GM18861 (cell line): ENCODE data around the gene SASS6.
A peak's percentile ranks its signal among the peaks of the same experiment; 100 is the strongest.
"Not testable (repeated sequence)": the region's sequence is repeated elsewhere in the genome, so short reads cannot be mapped to it uniquely, and the experiment has no call there.

ENCODE experiments used
- ATAC-seq: cut with Tn5 transposase; IDR thresholded peaks from one replicate; pipeline ENCODE4 v1.9.1; 2021; ENCODE audit not compliant: unreplicated experiment

SASS6 gene

DNA sequence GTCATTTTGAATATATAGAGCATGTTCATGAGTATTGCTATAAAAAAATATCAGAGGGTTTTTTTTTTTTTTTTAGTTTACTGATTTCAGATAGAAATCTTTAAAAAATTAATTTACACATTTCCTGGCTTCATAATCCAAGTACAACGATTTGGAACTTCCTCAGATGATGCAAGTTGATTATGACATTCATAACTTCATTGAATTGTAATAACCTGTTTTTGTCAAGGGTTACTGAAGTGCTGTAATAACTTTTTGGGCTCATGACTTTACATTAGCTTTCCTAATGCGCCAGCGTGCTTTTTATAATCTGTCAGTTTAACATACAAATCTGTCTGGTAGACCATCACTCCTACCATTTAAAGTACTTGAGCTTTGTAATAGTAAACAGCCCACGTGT lies 81.3 kb downstream of the SASS6 start:
- ATAC-seq = no peak

- no peak for ATAC-seq
Measured at GRCh38 chr1:100050139-100050538, 82.6 kb downstream of the SASS6 start.

DNA sequence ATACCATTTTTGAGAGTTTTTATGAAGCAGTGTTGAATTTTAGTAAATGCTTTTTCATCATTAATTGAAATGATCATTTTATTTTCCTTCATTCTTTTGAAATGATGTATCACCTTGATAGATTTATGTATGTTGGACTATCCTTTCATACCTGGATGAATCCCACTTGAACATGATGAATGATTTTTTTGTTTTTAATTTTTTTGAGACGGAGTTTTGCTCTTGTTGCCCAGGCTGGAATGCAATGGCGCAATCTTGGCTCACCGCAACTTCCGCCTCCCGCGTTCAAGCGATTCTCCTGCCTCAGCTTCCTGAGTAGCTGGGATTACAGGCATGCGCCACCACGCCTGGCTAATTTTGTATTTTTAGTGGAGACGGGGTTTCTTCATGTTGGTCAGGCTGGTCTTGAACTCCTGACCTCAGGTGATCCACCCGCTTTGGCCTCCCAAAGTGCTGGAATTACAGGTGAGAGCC lies 85.5 kb downstream of the SASS6 start:
- not testable (repeated sequence) for ATAC-seq

GRCh38 chr1:100045206-100045605 lies 87.5 kb downstream of the SASS6 start:
- no peak for ATAC-seq

- ATAC-seq = no peak
Measured at GRCh38 chr1:100039591-100039990, 93.1 kb downstream of the SASS6 start.

GRCh38 chr1:100038660-100039287 lies 94.0 kb downstream of the SASS6 start:
- peak; percentile 29 for ATAC-seq

GRCh38 chr1:100037927-100038659 lies 94.6 kb downstream of the SASS6 start:
- peak; percentile 81 for ATAC-seq

DNA sequence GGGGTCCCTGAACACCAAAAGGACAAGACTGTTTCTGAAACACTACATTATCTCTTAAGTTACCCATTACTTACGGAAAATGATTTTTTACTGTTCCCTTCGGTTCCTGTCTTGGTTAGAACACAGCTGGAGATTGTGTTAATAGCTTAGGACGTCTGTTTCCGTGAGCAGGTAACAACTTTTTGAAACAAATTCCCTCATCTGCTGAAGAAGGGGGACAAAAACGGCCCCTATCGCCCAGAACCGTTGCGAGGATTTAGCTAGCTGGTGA lies 95.1 kb downstream of the SASS6 start:
- no peak for ATAC-seq

GRCh38 chr1:100036718-100037655 lies 95.7 kb downstream of the SASS6 start:
- no peak for ATAC-seq

DNA sequence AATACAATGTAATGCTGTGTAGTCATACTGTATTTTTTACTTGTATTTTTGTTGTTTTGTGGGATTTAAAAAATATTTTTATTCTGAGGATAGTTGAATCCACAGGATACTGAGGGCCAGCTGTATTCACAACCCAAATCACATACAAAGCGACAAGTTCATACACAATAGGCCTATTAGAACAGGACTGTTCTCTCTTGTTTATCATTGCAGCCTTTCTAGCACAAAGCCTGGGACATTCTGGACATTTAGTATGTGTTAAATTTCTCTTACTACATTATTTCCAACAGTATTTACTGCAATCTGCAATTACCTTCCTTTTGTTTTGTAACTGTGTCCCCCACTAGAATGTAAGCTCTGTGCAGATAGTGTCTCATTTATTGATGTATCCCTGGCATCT lies 97.5 kb downstream of the SASS6 start:
- no peak for ATAC-seq

DNA sequence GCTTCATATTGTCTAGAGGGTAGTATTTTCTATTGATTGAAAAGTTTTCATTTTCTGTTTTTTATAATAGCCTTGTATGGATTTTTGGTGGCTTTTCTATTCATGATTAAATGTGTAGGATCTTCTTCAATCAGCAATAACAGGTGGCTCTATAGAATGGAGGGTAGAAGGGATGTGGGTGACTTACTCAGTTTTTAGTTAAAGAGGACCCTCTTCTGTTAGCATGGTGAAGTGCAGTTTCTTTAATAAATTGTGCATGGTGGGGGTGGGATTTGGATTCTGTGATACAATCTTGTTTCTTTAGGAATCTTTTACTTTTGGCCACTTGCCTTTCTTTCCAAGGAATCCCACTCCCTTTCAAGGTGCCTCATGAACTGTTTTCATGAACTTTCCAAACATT lies 98.3 kb downstream of the SASS6 start:
- no peak for ATAC-seq
